GM18517 (cell line): Measurements from ENCODE around the gene ADGRF3.
"Not testable (repeated sequence)": the region's sequence is repeated elsewhere in the genome, so short reads cannot be mapped to it uniquely, and the experiment has no call there.

Source experiments
- ATAC-seq: cut with Tn5 transposase; IDR thresholded peaks from one replicate; pipeline ENCODE4 v1.9.1; 2021; ENCODE audit warnings: mild to moderate bottlenecking, moderate library complexity; ENCODE audit not compliant: unreplicated experiment

ADGRF3 gene

GRCh38 chr2:26283606-26284005, 63.0 kb downstream of the ADGRF3 start:
- no peak for ATAC-seq

DNA sequence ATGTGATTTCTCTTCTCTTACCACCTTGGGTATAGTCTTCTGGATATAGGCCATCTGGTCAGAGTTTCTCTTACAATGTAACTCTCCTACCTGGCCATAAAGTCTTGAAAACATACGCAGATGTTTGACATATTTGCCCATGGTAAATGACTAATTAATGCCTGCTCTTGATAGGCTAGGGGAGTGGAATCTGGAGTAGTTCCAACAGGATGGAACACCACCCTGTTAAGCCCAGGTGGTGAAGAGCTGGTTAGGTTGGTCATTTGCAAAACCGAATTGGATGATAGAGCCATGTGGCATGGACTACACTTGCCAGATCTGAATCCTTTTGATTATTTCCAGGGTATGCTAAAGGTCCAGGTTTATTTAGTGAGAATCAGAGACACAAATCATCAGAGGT, 65.4 kb downstream of the ADGRF3 start:
- ATAC-seq = no peak

DNA sequence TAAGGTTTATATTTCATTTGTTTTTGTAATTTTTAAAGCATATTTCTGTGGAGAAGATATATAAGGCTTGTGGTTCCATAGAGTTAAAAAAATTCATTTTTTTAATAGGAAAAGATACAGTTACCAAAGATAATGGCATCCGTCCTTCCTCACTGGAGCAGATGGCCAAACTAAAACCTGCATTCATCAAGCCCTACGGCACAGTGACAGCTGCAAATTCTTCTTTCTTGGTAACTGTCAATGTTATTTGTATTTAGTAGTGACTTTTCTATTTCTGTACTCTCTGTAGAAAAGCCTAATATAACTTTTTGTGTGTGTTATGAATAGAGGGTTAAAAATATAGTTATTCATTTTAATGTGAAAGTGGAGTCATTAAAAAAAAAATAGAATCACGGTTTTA, 66.7 kb downstream of the ADGRF3 start:
- ATAC-seq = no peak

DNA sequence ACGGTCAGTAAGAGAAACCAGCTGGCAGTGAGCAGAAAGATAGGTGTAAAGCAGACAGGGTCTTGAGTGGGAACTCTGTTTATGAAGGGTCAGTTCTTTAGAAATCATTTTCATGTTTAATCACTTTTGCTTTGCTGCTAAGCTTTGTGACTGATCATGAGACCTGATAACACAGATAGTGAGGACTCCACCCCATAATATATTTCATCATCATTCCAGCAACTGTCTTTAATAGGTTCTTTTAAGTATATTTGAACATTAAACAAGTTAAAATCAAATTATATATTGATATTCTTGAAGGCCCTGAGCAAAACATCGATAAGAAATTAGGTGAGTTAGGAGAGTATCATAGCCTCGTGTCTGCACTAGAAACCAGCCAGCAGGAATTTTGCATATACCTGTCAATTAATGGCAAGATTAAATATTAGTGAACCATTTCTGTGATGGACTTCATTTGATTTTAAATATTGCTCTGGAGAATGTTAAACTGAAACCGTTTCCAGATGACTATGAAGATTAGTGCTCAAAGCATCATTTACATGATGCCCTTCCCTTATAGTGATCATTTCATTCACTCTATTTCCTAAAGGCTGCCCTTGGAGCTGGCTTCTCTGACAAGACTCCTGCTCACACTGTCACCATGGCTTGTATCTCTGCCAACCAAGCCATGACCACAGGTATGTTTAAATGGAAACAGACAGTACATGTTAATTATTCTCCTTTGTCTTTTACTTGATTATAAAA, 69.9 kb downstream of the ADGRF3 start:
- no peak for ATAC-seq

DNA sequence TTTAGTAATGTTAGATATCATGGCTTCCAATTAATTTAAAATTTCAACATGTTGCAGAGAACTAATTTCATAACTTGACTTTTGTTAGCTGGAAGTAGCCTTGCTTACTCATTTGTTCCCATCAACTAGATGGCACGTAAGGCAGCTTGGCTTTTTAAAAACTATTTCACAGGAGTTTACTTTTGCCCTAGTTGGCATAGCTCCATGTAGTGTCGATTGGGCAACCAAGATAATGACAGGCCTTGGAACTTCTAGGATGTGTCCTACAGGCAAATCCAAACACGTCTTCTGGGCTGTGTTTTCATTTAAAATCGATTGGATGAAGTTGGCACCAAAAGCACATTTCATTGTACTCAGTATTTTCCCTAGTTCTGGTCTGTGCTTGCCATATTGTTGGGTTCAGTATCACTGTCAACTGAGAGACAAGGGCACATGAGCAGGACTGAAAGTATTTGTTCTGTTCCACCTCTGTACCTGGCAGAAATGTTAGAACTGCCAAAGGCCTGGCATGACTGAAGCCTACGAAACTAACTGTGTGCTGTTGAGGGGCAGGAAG, 72.5 kb downstream of the ADGRF3 start:
- ATAC-seq = no peak

DNA sequence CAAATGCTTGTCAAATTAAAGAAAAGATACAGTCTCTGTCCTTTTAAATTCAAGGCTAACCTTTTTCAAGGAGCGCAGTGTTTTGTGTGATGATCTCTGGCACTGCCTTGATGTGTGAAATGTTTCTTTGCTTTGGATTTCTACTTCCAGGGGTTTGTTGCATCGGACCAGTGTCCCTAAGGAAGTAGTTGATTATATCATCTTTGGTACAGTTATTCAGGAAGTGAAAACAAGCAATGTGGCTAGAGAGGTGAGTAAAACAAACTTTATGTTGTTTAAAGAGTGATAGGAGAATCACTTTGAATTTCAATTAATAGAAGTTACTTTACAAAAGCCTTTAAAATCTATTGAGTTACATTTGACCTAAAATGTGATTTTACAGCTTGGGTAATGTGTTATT, 73.1 kb downstream of the ADGRF3 start:
- no peak for ATAC-seq

GRCh38 chr2:26270373-26270772, 76.2 kb downstream of the ADGRF3 start:
- no peak for ATAC-seq

DNA sequence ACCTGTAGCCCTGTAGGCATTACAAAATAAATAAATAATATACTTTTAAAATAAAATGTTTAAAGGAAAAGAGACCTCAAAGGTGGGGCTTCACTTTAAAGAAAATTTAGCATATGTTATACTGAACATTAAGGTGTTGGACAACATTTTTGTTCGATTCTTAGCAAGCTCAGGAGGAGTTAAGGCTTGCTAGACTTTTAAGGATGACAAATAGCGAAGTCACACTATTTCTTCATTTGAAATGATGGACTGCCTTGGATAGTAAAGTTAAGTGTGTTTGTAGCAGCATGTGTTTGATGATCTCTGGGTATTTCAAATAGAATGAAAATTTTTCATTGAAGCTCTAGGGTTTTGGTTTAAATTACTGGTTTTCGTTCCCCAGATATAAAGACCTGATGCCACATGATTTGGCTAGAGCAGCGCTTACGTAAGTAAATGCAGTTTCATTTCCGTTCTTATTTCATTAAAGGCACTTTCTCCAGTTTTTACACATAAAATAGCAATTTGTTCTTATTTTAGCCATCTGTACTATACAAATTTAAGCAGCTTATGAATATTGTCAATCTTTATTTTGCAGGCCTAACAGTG, 76.9 kb downstream of the ADGRF3 start:
- ATAC-seq = no peak

DNA sequence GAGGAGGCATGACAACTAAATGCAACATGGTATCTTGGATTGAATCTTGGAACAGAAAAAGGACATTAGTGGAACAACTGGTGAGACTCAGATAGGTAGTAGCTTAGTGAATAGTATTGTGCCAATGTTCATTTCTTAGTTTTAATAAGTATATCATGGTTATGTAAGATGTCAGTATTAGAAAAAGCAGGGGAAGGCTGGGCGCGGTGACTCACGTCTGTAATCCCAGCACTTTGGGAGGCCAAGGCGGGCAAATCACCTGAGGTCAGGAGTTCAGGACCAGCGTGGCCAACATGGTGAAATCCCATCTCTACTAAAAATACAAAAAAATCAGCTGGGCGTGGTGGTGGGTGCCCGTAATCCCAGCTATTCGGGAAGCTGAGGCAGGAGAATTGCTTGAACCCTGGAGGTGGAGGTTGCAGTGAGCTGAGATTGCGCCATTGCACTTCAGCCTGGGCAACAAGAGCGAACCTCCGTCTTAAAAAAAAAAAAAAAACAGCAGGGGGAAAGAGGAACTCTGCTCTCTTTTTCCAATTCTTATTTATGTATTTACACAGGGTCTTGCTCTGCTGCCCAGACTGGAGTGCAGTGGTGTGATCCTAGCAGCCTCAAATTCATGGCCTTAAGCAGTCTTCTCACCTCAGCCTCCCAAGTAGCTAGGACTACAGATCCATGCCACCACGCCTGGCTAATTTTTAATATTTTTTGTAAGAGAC, 77.8 kb downstream of the ADGRF3 start:
- not testable (repeated sequence) for ATAC-seq

GRCh38 chr2:26268213-26268612, 78.4 kb downstream of the ADGRF3 start:
- no peak for ATAC-seq

DNA sequence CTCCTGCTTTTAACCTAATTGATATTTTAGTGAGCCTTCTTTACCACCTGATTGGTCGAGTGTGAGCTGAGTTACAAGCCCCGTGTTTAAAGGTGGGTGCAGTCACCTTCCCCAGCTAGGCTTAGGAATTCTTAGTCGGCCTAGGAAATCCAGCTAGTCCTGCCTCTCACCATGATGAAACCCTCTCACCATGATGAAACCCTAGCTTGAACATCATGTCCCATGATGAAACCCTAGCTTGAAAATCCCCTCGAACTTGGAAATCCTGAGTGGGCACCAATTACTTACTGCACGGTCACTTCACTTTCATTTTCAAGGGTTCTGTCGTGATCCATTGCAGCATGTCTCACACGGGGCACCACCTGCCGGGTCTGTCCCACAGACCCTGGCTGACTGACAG, 87.8 kb downstream of the ADGRF3 start:
- ATAC-seq = not testable (repeated sequence)
